OCI-LY7 (cell line): ENCODE data around the gene COPA. TPM values are rescaled to one million over a fixed set of nuclear protein-coding genes. Genes with fewer than 3 reads are reported as not detected.

Experiments
- BruUV-seq: library from RNA; stranded (reverse); fragments of 400-500 nt; replicated peaks from 2 replicates; lab custom pipeline; 2021; lab: Mats Ljungman, UMichigan
- CTCF ChIA-PET: fragments of 300-600 bp; sonication (Branson Sonifier 250); formaldehyde crosslinking; loops from one replicate; lab custom pipeline; 2022; ENCODE audit warnings: antibody characterized with exemption; ENCODE audit not compliant: unreplicated experiment; lab: Charles Lee
- POLR2A ChIA-PET: fragments of 300-600 bp; sonication (Branson Sonifier 250); formaldehyde crosslinking; loops from one replicate; lab custom pipeline; 2022; ENCODE audit warnings: antibody characterized with exemption; lab: Charles Lee
- DNase-seq: peaks from one replicate; pipeline ENCODE4 v3.0.0-alpha.2; 2015; ENCODE audit warnings: low spot score
- H2AFZ ChIP-seq: fragments of 200-600 bp; sonication (generic), shearing (Covaris generic); 2 replicates; pipeline ENCODE4 v1.6.1; 2014; ENCODE audit warnings: mild to moderate bottlenecking, antibody characterized with exemption, low read length, moderate library complexity
- H3K27ac ChIP-seq: fragments of 200-600 bp; sonication (generic); 2 replicates; pipeline ENCODE4 v1.5.1; 2014; ENCODE audit warnings: mixed run types, low read depth, mild to moderate bottlenecking, moderate library complexity, low read length, inconsistent platforms; ENCODE audit not compliant: poor library complexity, severe bottlenecking
- H3K36me3 ChIP-seq: fragments of 200-600 bp; sonication (generic); 2 replicates; pipeline ENCODE4 v1.6.1; 2014; ENCODE audit warnings: mild to moderate bottlenecking, antibody characterized with exemption, low read length, moderate library complexity, mixed read lengths; ENCODE audit not compliant: insufficient read depth
- H3K4me1 ChIP-seq: fragments of 200-600 bp; sonication (generic); 2 replicates; pipeline ENCODE4 v1.5.1; 2014; ENCODE audit warnings: mild to moderate bottlenecking, low read length; ENCODE audit not compliant: insufficient read depth, poor library complexity, severe bottlenecking
- H3K4me2 ChIP-seq: fragments of 200-600 bp; sonication (generic); 2 replicates; pipeline ENCODE4 v1.6.1; 2014; ENCODE audit warnings: mild to moderate bottlenecking, low read length
- H3K4me3 ChIP-seq: fragments of 200-600 bp; sonication (generic); 2 replicates; pipeline ENCODE4 v1.5.1; 2014; ENCODE audit warnings: mild to moderate bottlenecking, low read depth, low read length; ENCODE audit not compliant: poor library complexity, severe bottlenecking
- H3K79me2 ChIP-seq: fragments of 200-600 bp; sonication (generic); 2 replicates; pipeline ENCODE4 v1.6.1; 2016; ENCODE audit warnings: low read depth, mild to moderate bottlenecking, low read length, moderate library complexity, mixed read lengths; ENCODE audit not compliant: insufficient read depth
- H3K9me2 ChIP-seq: fragments of 200-600 bp; sonication (generic); 2 replicates; pipeline ENCODE4 v1.6.1; 2016; ENCODE audit warnings: mild to moderate bottlenecking, low read length, mixed read lengths; ENCODE audit not compliant: insufficient read depth
- H3K9me3 ChIP-seq: fragments of 200-600 bp; sonication (generic); 2 replicates; pipeline ENCODE4 v1.6.1; 2014; ENCODE audit warnings: mild to moderate bottlenecking, mixed run types, low read length, mixed read lengths
- H4K20me1 ChIP-seq: fragments of 200-600 bp; sonication (generic); 2 replicates; pipeline ENCODE4 v1.6.1; 2014; ENCODE audit warnings: mild to moderate bottlenecking, antibody characterized with exemption, low read length, moderate library complexity, mixed read lengths; ENCODE audit not compliant: insufficient read depth
- EZH2phosphoT487 ChIP-seq: fragments of 200-600 bp; sonication (generic); IDR thresholded peaks from 2 replicates; pipeline ENCODE4 v1.6.1; 2018; ENCODE audit warnings: low read depth, borderline replicate concordance, mild to moderate bottlenecking, mixed run types, antibody characterized with exemption, low read length, moderate library complexity, mixed read lengths
- intact Hi-C: fragments of 100-400 bp; cut with micrococcal nuclease; formaldehyde crosslinking; loops from one replicate; pipeline ENCODE4 v1.10.0; 2022; ENCODE audit not compliant: unreplicated experiment
- total RNA-seq, 2 experiments: library from RNA; depleted of rRNA in 1 of 2; stranded (reverse); fragments of >200 nt in 1 of 2; shearing (Covaris generic) in 1 of 2; gene quantifications; 2 replicates each; pipeline ENCODE4 v1.2.3, GENCODE V29; 2014 to 2022
- TF ChIP-seq, protein P1 (sequence below): fragments of 200-600 bp; sonication (generic); conservative IDR thresholded peaks from 2 replicates; pipeline ENCODE4 v1.5.1; 2014; ENCODE audit warnings: mild to moderate bottlenecking, antibody characterized with exemption, low read length, moderate library complexity, mixed read lengths

The COPA gene
- total RNA-seq, 2 experiments from 2014 or later, result 74.2 to 138 TPM

DNA sequence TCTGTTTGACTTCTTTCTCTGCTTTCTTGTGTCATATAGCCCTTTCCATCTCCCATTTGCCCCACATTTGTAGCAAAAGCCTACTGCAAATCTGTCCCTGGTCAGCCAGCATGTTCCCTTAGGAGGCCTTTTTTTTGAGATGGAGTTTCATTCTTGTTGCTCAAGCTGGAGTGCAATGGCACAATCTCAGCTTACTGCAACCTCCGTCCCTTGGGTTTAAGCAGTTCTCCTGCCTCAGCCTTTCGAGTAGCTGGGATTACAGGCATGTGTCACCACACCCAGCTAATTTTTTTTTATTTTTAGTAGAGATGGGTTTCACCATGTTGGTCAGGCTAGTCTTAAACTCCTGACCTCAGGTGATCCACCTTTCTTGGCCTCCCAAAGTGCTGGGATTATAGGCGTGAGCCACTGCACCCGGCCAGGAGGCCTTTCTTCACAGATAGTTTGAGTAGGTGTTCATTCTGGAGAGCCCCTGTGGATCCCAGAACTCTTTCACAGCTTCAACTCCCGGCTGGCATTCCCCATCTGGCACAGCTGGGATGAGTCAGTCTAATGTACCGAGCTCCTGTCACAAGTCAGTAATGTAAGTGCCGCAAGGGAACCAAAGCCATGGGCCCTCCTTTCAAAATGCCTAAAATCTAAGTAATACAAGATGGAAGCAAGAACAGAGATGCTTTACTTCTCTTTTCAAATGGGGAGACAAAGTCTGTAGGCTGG, 14.4 kb upstream of the COPA start:
- Histone ChIP-seq H2AFZ (no peak overlapping the region), H3K4me3 (no peak overlapping the region), H3K9me3 (no peaks in the 10 kb centered on the region), H3K4me2 (no peak overlapping the region), H3K4me1 (no peaks in the 10 kb centered on the region), H4K20me1 (no peaks in the 10 kb centered on the region), H3K36me3 (peaks cover 78% of the 10 kb centered on the region), H3K27ac (no peak overlapping the region), H3K79me2 (no peaks in the 10 kb centered on the region), H3K9me2 (no peaks in the 10 kb centered on the region)
- TF ChIP-seq, protein P1, sequence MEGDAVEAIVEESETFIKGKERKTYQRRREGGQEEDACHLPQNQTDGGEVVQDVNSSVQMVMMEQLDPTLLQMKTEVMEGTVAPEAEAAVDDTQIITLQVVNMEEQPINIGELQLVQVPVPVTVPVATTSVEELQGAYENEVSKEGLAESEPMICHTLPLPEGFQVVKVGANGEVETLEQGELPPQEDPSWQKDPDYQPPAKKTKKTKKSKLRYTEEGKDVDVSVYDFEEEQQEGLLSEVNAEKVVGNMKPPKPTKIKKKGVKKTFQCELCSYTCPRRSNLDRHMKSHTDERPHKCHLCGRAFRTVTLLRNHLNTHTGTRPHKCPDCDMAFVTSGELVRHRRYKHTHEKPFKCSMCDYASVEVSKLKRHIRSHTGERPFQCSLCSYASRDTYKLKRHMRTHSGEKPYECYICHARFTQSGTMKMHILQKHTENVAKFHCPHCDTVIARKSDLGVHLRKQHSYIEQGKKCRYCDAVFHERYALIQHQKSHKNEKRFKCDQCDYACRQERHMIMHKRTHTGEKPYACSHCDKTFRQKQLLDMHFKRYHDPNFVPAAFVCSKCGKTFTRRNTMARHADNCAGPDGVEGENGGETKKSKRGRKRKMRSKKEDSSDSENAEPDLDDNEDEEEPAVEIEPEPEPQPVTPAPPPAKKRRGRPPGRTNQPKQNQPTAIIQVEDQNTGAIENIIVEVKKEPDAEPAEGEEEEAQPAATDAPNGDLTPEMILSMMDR, result no peak
- TF ChIP-seq EZH2phosphoT487, result no peak
- intact Hi-C loops, result no loop called here
- CTCF ChIA-PET, result interaction anchor here (1.0 kb wide), 1 partner anchor 19 kb away, joined by 3 read pairs; no protein-coding TSS in a partner anchor
- BruUV-seq, result no TSS peak
- POLR2A ChIA-PET, result interaction anchor here (0.5 to 0.7 kb wide), 2 partner anchors 39 to 66 kb away, joined by 3 read pairs; no protein-coding TSS in a partner anchor
- no peak for DNase-seq

- Histone ChIP-seq H3K4me1 (no peaks in the 10 kb centered on the region), H3K79me2 (no peaks in the 10 kb centered on the region), H3K9me2 (no peaks in the 10 kb centered on the region), H3K9me3 (no peaks in the 10 kb centered on the region), H3K27ac (no peak overlapping the region), H2AFZ (no peak overlapping the region), H3K4me3 (no peak overlapping the region), H3K36me3 (peaks cover 91% of the 10 kb centered on the region), H4K20me1 (no peaks in the 10 kb centered on the region), H3K4me2 (no peak overlapping the region)
- ChIA-PET POLR2A (interaction anchor here (1.1 to 1.7 kb wide), 4 partner anchors 10 to 92 kb away, joined by 3 to 4 read pairs (median 3); partner anchors contain the start of gene DCAF8), CTCF (interaction anchor here (1.0 kb wide), 1 partner anchor 11 kb away, joined by 4 read pairs; the partner anchor contains the start of genes COPA and NCSTN)
- peak; percentile 47 for DNase-seq
- no TSS peak for BruUV-seq
- no peak for TF ChIP-seq EZH2phosphoT487
- TF ChIP-seq, protein P1, result peak; percentile 84
- intact Hi-C loops, result no loop called here
Observed at GRCh38 chr1:160354388-160354985, 11.4 kb upstream of the COPA start.
